Calu3 (cell line): ENCODE measurements around the gene TCEA2. TPM values are rescaled to one million over a fixed set of nuclear protein-coding genes. Genes with fewer than 3 reads are reported as not detected.

ENCODE experiments used
- BruUV-seq: library from RNA; stranded (reverse); fragments of 400-500 nt; replicated peaks from 2 replicates; lab custom pipeline; 2021; lab: Mats Ljungman, UMichigan
- CTCF ChIA-PET: fragments of 300-600 bp; sonication (Branson Sonifier 250); formaldehyde crosslinking; loops from one replicate; lab custom pipeline; 2022; ENCODE audit warnings: antibody characterized with exemption; lab: Charles Lee
- DNase-seq: peaks from one replicate; pipeline ENCODE4 v3.0.0; 2022
- H3K27ac Mint-ChIP-seq: one replicate; pipeline ENCODE4 v1.8.0; 2022; ENCODE audit warnings: mixed read lengths; ENCODE audit not compliant: unreplicated experiment
- H3K27me3 Mint-ChIP-seq: one replicate; pipeline ENCODE4 v1.8.0; 2022; ENCODE audit warnings: mixed read lengths; ENCODE audit not compliant: unreplicated experiment
- H3K36me3 Mint-ChIP-seq: one replicate; pipeline ENCODE4 v1.8.0; 2022; ENCODE audit warnings: mild to moderate bottlenecking, moderate library complexity, mixed read lengths; ENCODE audit not compliant: insufficient read depth, unreplicated experiment
- H3K4me1 Mint-ChIP-seq: one replicate; pipeline ENCODE4 v1.8.0; 2022; ENCODE audit warnings: mild to moderate bottlenecking, low read depth, mixed read lengths; ENCODE audit not compliant: unreplicated experiment
- H3K4me3 Mint-ChIP-seq: one replicate; pipeline ENCODE4 v1.8.0; 2022; ENCODE audit warnings: mild to moderate bottlenecking, low read depth, moderate library complexity, mixed read lengths; ENCODE audit not compliant: unreplicated experiment
- H3K9me3 Mint-ChIP-seq: one replicate; pipeline ENCODE4 v1.8.0; 2022; ENCODE audit warnings: low read depth, mixed read lengths; ENCODE audit not compliant: unreplicated experiment
- intact Hi-C: fragments of 100-400 bp; cut with micrococcal nuclease; formaldehyde crosslinking; loops from one replicate; pipeline ENCODE4 v1.10.0; 2022; ENCODE audit not compliant: unreplicated experiment
- total RNA-seq: library from RNA; stranded (reverse); gene quantifications from 2 replicates; pipeline ENCODE4 v1.2.3, GENCODE V29; 2022
- TF ChIP-seq, protein P1 (sequence below): fragments of 200-600 bp; IDR thresholded peaks from one replicate; pipeline ENCODE4 v1.8.0; 2022; ENCODE audit warnings: antibody characterized with exemption; ENCODE audit not compliant: unreplicated experiment

TCEA2 gene
- total RNA-seq, 1 experiment from 2014 or later, result 39.9 TPM

DNA sequence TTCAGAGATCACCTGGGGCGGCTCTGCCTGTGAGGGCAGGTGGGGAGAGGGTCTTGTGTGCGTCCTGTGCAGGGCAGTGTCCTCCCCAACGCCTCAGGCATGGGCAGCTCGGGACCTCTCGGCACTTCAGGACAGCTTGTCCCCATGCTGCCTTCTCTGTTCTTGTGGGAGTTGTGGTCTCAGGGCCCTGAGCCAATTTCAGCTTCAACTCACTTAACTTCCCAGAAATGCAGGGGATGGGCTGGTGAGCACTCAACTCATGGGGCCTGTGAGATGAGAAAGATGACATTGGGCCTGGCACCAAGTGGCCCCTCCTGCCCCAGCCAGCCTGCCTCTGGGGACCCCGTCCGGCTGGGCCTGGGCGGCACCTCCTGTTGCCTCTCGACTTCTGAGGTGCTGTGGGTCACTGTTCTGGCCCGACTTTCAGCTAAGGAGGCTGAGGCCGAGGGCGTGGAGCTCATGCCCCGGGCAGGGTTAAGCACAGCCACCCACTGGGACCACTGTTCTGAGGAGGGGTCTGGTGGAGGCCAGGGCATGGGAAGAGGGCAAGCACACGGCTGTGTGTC is 9.6 kb downstream of the TCEA2 start:
- no TSS peak for BruUV-seq
- Mint-ChIP-seq H3K27ac (peak overlapping the region; percentile 12), H3K36me3 (peaks cover 19% of the 10 kb centered on the region), H3K4me1 (no peaks in the 10 kb centered on the region), H3K27me3 (no peaks in the 10 kb centered on the region), H3K9me3 (no peaks in the 10 kb centered on the region), H3K4me3 (no peak overlapping the region)
- DNase-seq, result no peak
- CTCF ChIA-PET, result interaction anchor here (1.9 kb wide), 1 partner anchor 11 kb away, joined by 5 read pairs; no protein-coding TSS in a partner anchor
- TF ChIP-seq, protein P1, sequence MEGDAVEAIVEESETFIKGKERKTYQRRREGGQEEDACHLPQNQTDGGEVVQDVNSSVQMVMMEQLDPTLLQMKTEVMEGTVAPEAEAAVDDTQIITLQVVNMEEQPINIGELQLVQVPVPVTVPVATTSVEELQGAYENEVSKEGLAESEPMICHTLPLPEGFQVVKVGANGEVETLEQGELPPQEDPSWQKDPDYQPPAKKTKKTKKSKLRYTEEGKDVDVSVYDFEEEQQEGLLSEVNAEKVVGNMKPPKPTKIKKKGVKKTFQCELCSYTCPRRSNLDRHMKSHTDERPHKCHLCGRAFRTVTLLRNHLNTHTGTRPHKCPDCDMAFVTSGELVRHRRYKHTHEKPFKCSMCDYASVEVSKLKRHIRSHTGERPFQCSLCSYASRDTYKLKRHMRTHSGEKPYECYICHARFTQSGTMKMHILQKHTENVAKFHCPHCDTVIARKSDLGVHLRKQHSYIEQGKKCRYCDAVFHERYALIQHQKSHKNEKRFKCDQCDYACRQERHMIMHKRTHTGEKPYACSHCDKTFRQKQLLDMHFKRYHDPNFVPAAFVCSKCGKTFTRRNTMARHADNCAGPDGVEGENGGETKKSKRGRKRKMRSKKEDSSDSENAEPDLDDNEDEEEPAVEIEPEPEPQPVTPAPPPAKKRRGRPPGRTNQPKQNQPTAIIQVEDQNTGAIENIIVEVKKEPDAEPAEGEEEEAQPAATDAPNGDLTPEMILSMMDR, result no peak
- intact Hi-C loops, result no loop called here

DNA sequence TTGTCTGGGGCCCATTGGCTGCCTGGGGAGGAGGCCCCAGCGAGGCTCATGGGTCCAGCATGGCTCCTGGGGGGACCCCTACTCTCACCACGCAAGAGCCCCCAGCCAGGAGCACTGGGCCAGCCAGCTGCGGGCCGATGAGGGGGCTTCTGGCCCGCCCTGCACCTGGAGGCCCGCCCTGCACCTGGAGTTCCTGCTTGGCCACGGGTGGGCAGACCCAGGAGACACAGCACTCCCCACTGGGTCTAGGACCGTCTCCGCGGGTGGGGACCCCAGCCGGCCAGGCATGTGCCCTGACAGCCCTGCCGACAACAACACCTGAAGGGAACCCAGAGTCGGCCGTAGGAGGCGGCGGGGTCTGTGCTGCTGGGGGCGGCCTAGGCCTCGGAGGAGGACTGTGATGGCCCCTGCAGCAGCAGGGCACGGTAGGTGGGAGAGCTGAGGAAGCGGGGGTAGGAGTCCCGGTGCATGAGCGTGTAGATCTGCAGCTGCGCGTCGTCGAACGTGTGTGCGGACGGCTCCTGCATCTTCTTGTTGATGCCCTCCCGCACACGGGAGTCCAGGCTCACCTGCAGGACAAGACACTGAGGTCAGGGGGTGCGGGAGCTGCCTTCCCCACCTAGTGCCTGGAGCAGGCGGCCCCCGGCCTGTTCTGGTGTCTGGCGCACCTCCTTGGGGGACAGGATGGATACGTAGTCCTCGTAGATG is 10.6 kb downstream of the TCEA2 start:
- H3K27ac Mint-ChIP-seq, result no peak overlapping the region
- H3K36me3 Mint-ChIP-seq, result peaks cover 19% of the 10 kb centered on the region

DNA sequence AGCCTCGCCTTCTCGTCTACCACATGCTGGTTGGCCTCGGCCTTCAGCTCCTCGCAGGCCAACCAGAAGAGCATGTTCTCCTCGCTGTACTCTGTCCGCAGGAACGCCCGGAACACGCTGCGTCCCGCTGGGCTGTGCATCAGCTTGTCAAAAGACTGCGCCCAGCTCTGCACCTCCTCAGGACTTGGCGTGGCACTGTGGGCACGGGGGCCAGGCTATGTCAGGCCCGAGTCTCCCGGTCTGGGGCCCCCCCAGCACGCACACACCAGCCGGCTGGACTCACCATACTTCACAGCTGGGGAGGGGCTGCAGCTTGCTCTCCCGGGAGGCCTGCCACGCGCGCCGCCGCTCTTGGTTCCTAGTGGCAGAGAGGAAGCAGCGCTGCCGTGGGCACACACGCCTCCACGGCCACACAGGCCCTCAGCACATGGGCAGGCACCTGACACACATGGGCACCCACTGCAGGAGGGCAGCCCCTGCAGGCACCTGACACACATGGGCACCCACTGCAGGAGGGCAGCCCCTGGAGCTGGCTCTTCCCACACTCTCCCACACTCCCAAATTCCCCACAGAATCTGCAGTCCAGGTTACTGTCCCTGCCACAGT is 11.3 kb downstream of the TCEA2 start:
- intact Hi-C loops, result no loop called here
- Mint-ChIP-seq H3K27ac (no peak overlapping the region), H3K27me3 (no peaks in the 10 kb centered on the region), H3K36me3 (peaks cover 25% of the 10 kb centered on the region), H3K4me1 (peaks cover 16% of the 10 kb centered on the region), H3K4me3 (no peak overlapping the region), H3K9me3 (no peaks in the 10 kb centered on the region)
- BruUV-seq, result no TSS peak
- CTCF ChIA-PET, result interaction anchor here (0.6 to 1.9 kb wide), 4 partner anchors 9 to 100 kb away, joined by 3 to 5 read pairs (median 4); no protein-coding TSS in a partner anchor
- DNase-seq, result no peak
- TF ChIP-seq, protein P1, result no peak

More for the DNA sequence above, 10.6 kb downstream of the TCEA2 start:
- BruUV-seq, result no TSS peak
- no peak overlapping the region for H3K4me3 Mint-ChIP-seq
- no peaks in the 10 kb centered on the region for H3K27me3 Mint-ChIP-seq
- intact Hi-C loops, result no loop called here
- no peak for DNase-seq
- no peaks in the 10 kb centered on the region for H3K9me3 Mint-ChIP-seq
- CTCF ChIA-PET, result interaction anchor here (0.6 to 1.9 kb wide), 3 partner anchors 10 to 100 kb away, joined by 3 to 5 read pairs (median 3); no protein-coding TSS in a partner anchor
- peaks cover 9% of the 10 kb centered on the region for H3K4me1 Mint-ChIP-seq
- TF ChIP-seq, protein P1, result no peak

DNA sequence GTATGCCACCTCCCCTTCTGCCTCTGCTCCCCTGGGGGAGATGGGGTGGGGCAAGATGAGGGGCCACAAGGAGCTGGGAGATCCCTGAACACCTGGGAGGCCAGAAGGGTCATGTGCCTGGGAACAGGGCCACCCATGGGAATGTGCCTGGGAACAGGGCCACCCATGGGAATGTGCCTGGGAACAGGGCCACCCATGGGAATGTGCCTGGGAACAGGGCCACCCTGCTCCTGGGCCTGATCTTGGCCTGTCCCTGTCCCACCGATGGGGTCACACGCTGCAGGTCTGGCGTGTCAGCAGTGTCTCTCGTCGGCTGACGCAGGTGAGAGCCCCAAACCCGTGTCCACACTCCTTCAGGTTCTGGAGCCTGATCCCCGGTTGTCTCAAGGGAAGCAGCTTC is 12.0 kb downstream of the TCEA2 start:
- intact Hi-C loops, result no loop called here
- Mint-ChIP-seq H3K9me3 (no peaks in the 10 kb centered on the region), H3K27ac (no peak overlapping the region), H3K4me3 (no peak overlapping the region), H3K36me3 (peaks cover 27% of the 10 kb centered on the region), H3K4me1 (peaks cover 16% of the 10 kb centered on the region), H3K27me3 (no peaks in the 10 kb centered on the region)
- CTCF ChIA-PET, result interaction anchor here (0.6 to 0.8 kb wide), 3 partner anchors 20 to 1719 kb away, joined by 3 to 4 read pairs (median 3); no protein-coding TSS in a partner anchor
- BruUV-seq, result no TSS peak
- no peak for DNase-seq
- TF ChIP-seq, protein P1, result no peak
